Measurements from ENCODE around the gene HES5. TPM values are rescaled to one million over a fixed set of nuclear protein-coding genes. Genes with fewer than 3 reads are reported as not detected.

HES5 gene
- total RNA-seq, 1 experiment from 2014 or later: not detected

DNA sequence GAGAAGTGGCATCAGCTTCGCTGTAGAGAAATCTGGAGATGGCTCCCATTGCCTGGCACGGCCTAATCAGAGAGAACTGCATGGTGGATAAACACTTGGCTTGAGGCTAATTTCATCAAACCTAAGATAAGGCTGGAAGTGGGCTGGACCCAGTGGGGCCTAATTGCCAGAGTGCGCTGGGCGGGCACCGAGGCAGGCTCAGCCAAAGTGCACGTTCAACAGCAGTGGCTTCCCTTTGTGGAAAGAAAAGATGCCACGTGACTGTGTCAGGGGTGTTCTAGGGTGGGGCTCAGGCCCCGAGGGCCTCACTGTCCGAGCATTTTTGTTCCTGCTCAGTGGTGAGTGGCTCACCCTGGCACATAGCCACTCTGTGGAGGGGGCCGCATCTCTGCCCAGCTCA lies 48.2 kb downstream of the HES5 start:
- DNase-seq (ENCODE audit: low read depth, low spot score): no peak
- in situ Hi-C loops (cut with HindIII; ENCODE audit: low pct_unique_long_range_greater_than_20kb, low sequenced_read_pairs): no loop called here

GRCh38 chr1:2480986-2481364 lies 49.1 kb downstream of the HES5 start:
- in situ Hi-C loops (cut with HindIII; ENCODE audit: low pct_unique_long_range_greater_than_20kb, low sequenced_read_pairs): no loop called here
- DNase-seq (ENCODE audit: low read depth, low spot score): no peak

GRCh38 chr1:2480236-2480985 lies 49.7 kb downstream of the HES5 start:
- DNase-seq (ENCODE audit: low read depth, low spot score): no peak
- in situ Hi-C loops (cut with HindIII; ENCODE audit: low pct_unique_long_range_greater_than_20kb, low sequenced_read_pairs): no loop called here

DNA sequence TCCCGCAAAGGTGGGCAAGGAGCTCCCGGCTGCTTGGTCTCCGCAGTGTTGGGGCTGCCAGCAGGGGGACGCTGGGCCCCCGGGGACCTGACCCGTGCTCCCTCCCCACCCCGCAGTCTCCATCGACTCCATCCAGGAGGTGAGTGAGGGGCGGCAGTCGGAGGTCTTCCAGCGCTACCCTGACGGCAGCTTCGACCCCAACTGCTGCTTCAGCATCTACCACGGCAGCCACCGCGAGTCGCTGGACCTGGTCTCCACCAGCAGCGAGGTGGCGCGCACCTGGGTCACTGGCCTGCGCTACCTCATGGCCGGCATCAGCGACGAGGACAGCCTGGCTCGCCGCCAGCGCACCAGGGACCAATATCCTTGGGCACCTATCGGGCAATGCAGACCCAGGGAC lies 50.4 kb downstream of the HES5 start:
- in situ Hi-C loops (cut with HindIII; ENCODE audit: low pct_unique_long_range_greater_than_20kb, low sequenced_read_pairs): no loop called here

GRCh38 chr1:2479186-2479585 lies 50.9 kb downstream of the HES5 start:
- no peak for DNase-seq (ENCODE audit: low read depth, low spot score)
- in situ Hi-C loops (cut with HindIII; ENCODE audit: low pct_unique_long_range_greater_than_20kb, low sequenced_read_pairs): no loop called here

More for the DNA sequence above, 50.4 kb downstream of the HES5 start:
- DNase-seq (ENCODE audit: low read depth, low spot score): no peak

Other genes starting within 250 kb of the HES5 start
- 11.3 and 17.8 TPM in 2 replicates for gene MORN1, start 138.7 kb downstream of the HES5 start, total RNA-seq (2014; rRNA removed; shearing (Covaris generic))
- gene RER1, start 138.4 kb downstream of the HES5 start, total RNA-seq (2014; rRNA removed; shearing (Covaris generic)): 178 and 181 TPM in 2 replicates
- 41.9 and 53.7 TPM in 2 replicates for gene PEX10, start 117.7 kb downstream of the HES5 start, total RNA-seq (2014; rRNA removed; shearing (Covaris generic))
- gene PLCH2, start 54.0 kb downstream of the HES5 start, total RNA-seq (2014; rRNA removed; shearing (Covaris generic)): 0.03 TPM in 1 of 2 replicates, not detected in the other
- gene PANK4, start 3.7 kb downstream of the HES5 start, total RNA-seq (2014; rRNA removed; shearing (Covaris generic)): 10.6 and 16.2 TPM in 2 replicates
- gene TNFRSF14, start 26.1 kb upstream of the HES5 start, total RNA-seq (2014; rRNA removed; shearing (Covaris generic)): 291 and 303 TPM in 2 replicates
- 11.4 and 11.7 TPM in 2 replicates for gene PRXL2B, start 56.5 kb upstream of the HES5 start, total RNA-seq (2014; rRNA removed; shearing (Covaris generic))
- not detected in 2 replicates for gene MMEL1, start 102.8 kb upstream of the HES5 start, total RNA-seq (2014; rRNA removed; shearing (Covaris generic))